GM10248 (cell line): ENCODE data around the gene DNAH3.
"Not testable (repeated sequence)": the region's sequence is repeated elsewhere in the genome, so short reads cannot be mapped to it uniquely, and the experiment has no call there.

Experiments used
- CTCF ChIA-PET: fragments of 300-600 bp; sonication (Branson Sonifier 250); formaldehyde crosslinking; extraction: SDS; loops from one replicate; lab custom pipeline; 2021; ENCODE audit warnings: antibody characterized with exemption; lab: Yijun Ruan, JAX
- POLR2A ChIA-PET: fragments of 350-650 bp; sonication (Branson Sonifier 250); formaldehyde crosslinking; extraction: SDS; loops from one replicate; lab custom pipeline; 2020; ENCODE audit warnings: antibody characterized with exemption; lab: Yijun Ruan, JAX
- DNase-seq: peaks from one replicate; pipeline ENCODE4 v3.0.0; 2012; ENCODE audit errors: extremely low spot score
- TF ChIP-seq, protein P1 (sequence below): IDR thresholded peaks from 2 replicates; pipeline ENCODE4 v1.5.1; 2012; ENCODE audit warnings: mild to moderate bottlenecking, low read depth; ENCODE audit errors: extremely low read depth, missing control alignments, control extremely low read depth

Gene DNAH3

DNA sequence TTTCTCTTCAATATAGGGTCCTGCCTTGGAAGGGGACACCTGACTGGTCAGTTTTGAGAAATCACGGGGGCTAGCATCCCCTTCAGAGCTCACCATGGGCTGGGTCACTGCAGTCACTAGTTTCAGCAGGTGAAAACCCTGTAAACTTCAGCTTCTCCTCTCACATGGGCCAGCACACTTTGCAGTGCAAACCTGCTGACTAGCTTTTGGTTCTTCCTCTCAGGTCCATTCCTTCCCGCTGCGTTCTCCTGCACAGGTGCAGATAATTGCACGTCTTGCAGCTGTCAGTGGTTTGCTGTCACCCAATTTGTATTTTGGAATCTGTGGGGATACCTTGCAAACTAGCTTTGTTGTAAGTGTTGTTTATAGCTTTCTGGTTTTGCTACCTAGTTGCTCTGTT, 154.9 kb downstream of the DNAH3 start:
- ChIA-PET POLR2A (no interaction called here), CTCF (interaction anchor here (1.5 kb wide), 1 partner anchor 9 kb away, joined by 4 read pairs; no protein-coding TSS in a partner anchor)
- TF ChIP-seq, protein P1, sequence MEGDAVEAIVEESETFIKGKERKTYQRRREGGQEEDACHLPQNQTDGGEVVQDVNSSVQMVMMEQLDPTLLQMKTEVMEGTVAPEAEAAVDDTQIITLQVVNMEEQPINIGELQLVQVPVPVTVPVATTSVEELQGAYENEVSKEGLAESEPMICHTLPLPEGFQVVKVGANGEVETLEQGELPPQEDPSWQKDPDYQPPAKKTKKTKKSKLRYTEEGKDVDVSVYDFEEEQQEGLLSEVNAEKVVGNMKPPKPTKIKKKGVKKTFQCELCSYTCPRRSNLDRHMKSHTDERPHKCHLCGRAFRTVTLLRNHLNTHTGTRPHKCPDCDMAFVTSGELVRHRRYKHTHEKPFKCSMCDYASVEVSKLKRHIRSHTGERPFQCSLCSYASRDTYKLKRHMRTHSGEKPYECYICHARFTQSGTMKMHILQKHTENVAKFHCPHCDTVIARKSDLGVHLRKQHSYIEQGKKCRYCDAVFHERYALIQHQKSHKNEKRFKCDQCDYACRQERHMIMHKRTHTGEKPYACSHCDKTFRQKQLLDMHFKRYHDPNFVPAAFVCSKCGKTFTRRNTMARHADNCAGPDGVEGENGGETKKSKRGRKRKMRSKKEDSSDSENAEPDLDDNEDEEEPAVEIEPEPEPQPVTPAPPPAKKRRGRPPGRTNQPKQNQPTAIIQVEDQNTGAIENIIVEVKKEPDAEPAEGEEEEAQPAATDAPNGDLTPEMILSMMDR = no peak
- no peak for DNase-seq

GRCh38 chr16:20989496-20990070, 161.1 kb downstream of the DNAH3 start:
- CTCF ChIA-PET, DNase-seq, POLR2A ChIA-PET: not testable (repeated sequence)

GRCh38 chr16:20987049-20987448, 163.6 kb downstream of the DNAH3 start:
- POLR2A ChIA-PET = no interaction called here
- no peak for DNase-seq
- CTCF ChIA-PET = interaction anchor here (2.0 kb wide), 1 partner anchor 9 kb away, joined by 4 read pairs; no protein-coding TSS in a partner anchor
- TF ChIP-seq, protein P1 = no peak

DNA sequence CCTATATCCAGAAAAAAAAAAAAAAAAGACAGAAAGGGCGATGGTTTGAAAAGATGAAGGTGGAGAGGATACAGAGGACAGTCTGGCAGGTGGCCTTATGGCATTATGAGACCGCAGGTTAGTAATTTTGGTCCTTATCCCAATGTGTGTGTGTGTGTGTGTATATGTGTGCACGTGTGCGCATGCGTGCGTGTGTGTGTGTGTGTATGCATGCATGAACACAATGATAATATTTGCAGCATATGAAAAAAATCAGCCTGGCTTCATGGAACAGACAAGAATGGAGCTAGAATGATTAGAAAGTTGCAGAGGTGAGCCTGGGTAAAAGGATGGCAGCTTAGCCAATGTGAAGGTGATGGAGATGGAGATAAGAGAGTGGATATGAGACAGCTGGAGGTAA, 166.6 kb downstream of the DNAH3 start:
- DNase-seq = no peak
- ChIA-PET POLR2A (no interaction called here), CTCF (no interaction called here)
- TF ChIP-seq, protein P1 = no peak

- ChIA-PET POLR2A (no interaction called here), CTCF (interaction anchor here (1.5 to 2.1 kb wide), 2 partner anchors 11 to 24 kb away, joined by 4 to 6 read pairs; no protein-coding TSS in a partner anchor)
- TF ChIP-seq, protein P1 = no peak
- DNase-seq = no peak
Observed at GRCh38 chr16:20976576-20976975, 174.1 kb downstream of the DNAH3 start.

- POLR2A ChIA-PET, CTCF ChIA-PET: not testable (repeated sequence)
Observed at GRCh38 chr16:20973201-20973600, 177.4 kb downstream of the DNAH3 start.

GRCh38 chr16:20971401-20971800, 179.2 kb downstream of the DNAH3 start:
- TF ChIP-seq, protein P1 = no peak
- CTCF ChIA-PET = no interaction called here
- DNase-seq = no peak
- POLR2A ChIA-PET = no interaction called here

More at GRCh38 chr16:20973201-20973600, 177.4 kb downstream of the DNAH3 start:
- not testable (repeated sequence) for DNase-seq
